H1 (cell line): ENCODE data around the gene CCDC92B. TPM values are rescaled to one million over a fixed set of nuclear protein-coding genes. Genes with fewer than 3 reads are reported as not detected.

ENCODE experiments used
- CTCF ChIA-PET: fragments of 300-600 bp; sonication (Branson Sonifier 250); formaldehyde crosslinking; loops from one replicate; lab custom pipeline; 2021; ENCODE audit not compliant: partially characterized antibody; lab: Charles Lee
- POLR2A ChIA-PET: fragments of 300-600 bp; sonication (Branson Sonifier 250); formaldehyde crosslinking; loops from one replicate; lab custom pipeline; 2021; ENCODE audit warnings: inconsistent platforms; ENCODE audit not compliant: partially characterized antibody; lab: Charles Lee
- DNase-seq, 2 experiments: peaks; one replicate each; pipeline versions ENCODE4 v3.0.0 to v3.0.0-alpha.2; 2010 to 2022; ENCODE audit warnings: low spot score in 2 of 2, low read depth in 1 of 2, mixed read lengths in 1 of 2
- FAIRE-seq: peaks from 2 replicates; lab custom pipeline; 2011; peaks lifted over from hg19 to GRCh38; lab: Jason Lieb, UNC
- H2AFZ ChIP-seq: 2 replicates; pipeline ENCODE4 v1.8.1; 2012; ENCODE audit warnings: low read length, inconsistent platforms
- H2AK5ac ChIP-seq: 2 replicates; pipeline ENCODE4 v1.6.1; 2013; ENCODE audit warnings: low read depth, low read length
- H2BK120ac ChIP-seq: replicated peaks from 2 replicates; pipeline ENCODE3; 2013; ENCODE audit warnings: low read depth, low read length, inconsistent platforms
- H2BK12ac ChIP-seq: 2 replicates; pipeline ENCODE4 v1.6.1; 2013; ENCODE audit warnings: low read depth, low read length
- H2BK15ac ChIP-seq: 2 replicates; pipeline ENCODE4 v1.6.1; 2013; ENCODE audit warnings: low read length
- H2BK20ac ChIP-seq: 2 replicates; pipeline ENCODE4 v1.6.1; 2013; ENCODE audit warnings: low read length
- H2BK5ac ChIP-seq: 2 replicates; pipeline ENCODE4 v1.6.1; 2013; ENCODE audit warnings: low read depth, low read length
- H3K14ac ChIP-seq: 2 replicates; pipeline ENCODE4 v1.6.1; 2013; ENCODE audit warnings: inconsistent platforms; ENCODE audit not compliant: insufficient read length
- H3K18ac ChIP-seq: 2 replicates; pipeline ENCODE4 v1.6.1; 2013; ENCODE audit warnings: low read length; ENCODE audit errors: extremely low read depth
- H3K23ac ChIP-seq: 2 replicates; pipeline ENCODE4 v1.6.1; 2013; ENCODE audit warnings: inconsistent platforms; ENCODE audit not compliant: insufficient read length
- H3K23me2 ChIP-seq: 2 replicates; pipeline ENCODE4 v1.6.1; 2013; ENCODE audit warnings: low read depth, low read length
- H3K27ac ChIP-seq: 2 replicates; pipeline ENCODE4 v1.6.1; 2011; ENCODE audit warnings: low read depth, low read length, inconsistent platforms
- H3K27me3 ChIP-seq, 4 experiments: replicated peaks in 1 of 4; 1 replicate in 1 of 4; 2 replicates in 3 of 4; pipeline versions ENCODE4 v1.6.1 to v1.8.1; 2011 to 2013; ENCODE audit warnings: low read length in 3 of 4, mild to moderate bottlenecking in 3 of 4, inconsistent platforms in 2 of 4, mixed read lengths in 2 of 4, moderate library complexity in 1 of 4; ENCODE audit not compliant: control insufficient read depth in 3 of 4, insufficient read depth in 3 of 4; ENCODE audit errors: extremely low read depth in 1 of 4
- H3K36me3 ChIP-seq, 4 experiments: 2 replicates each; pipeline versions ENCODE4 v1.6.1 to v1.8.1; 2011 to 2013; ENCODE audit warnings: mild to moderate bottlenecking in 4 of 4, low read length in 3 of 4, moderate library complexity in 2 of 4, control low read depth in 1 of 4, inconsistent platforms in 1 of 4; ENCODE audit not compliant: insufficient read depth in 4 of 4, control insufficient read depth in 2 of 4
- H3K4ac ChIP-seq: replicated peaks from 2 replicates; pipeline ENCODE3; 2013; ENCODE audit warnings: low read length, low read depth, mixed read lengths, inconsistent platforms; ENCODE audit not compliant: insufficient read length
- H3K4me1 ChIP-seq, 4 experiments: replicated peaks in 1 of 4; 1 replicate in 1 of 4; 2 replicates in 3 of 4; pipeline versions ENCODE4 v1.6.1 to v1.8.1; 2011 to 2013; ENCODE audit warnings: low read length in 3 of 4, inconsistent platforms in 2 of 4, mixed read lengths in 1 of 4; ENCODE audit not compliant: insufficient read depth in 4 of 4, control insufficient read depth in 3 of 4
- H3K4me2 ChIP-seq, 2 experiments: 2 replicates each; pipeline versions ENCODE4 v1.6.1 to v1.8.1; 2011 to 2013; ENCODE audit warnings: low read depth in 2 of 2, low read length in 2 of 2, control low read depth in 1 of 2, inconsistent platforms in 1 of 2, mild to moderate bottlenecking in 1 of 2; ENCODE audit not compliant: insufficient read depth in 1 of 2
- H3K4me3 ChIP-seq, 4 experiments: fragments of 200-600, 300-600 bp in 1 of 4; sonication (generic), shearing (Covaris generic), sonication (Bioruptor Twin) in 1 of 4; 2 replicates each; pipeline versions ENCODE4 v1.5.1 to v1.8.1; 2011 to 2016; ENCODE audit warnings: low read length in 4 of 4, low read depth in 3 of 4, control low read depth in 2 of 4, inconsistent platforms in 2 of 4, mild to moderate bottlenecking in 2 of 4, mixed read lengths in 1 of 4, moderate library complexity in 1 of 4; ENCODE audit not compliant: insufficient read depth in 2 of 4; ENCODE audit errors: extremely low read depth in 1 of 4
- H3K56ac ChIP-seq: replicated peaks from 2 replicates; pipeline ENCODE3; 2013; ENCODE audit warnings: low read depth, mild to moderate bottlenecking, mixed read lengths, low read length, inconsistent platforms; ENCODE audit not compliant: insufficient read length
- H3K79me1 ChIP-seq: 2 replicates; pipeline ENCODE4 v1.6.1; 2013; ENCODE audit warnings: low read depth, low read length, control low read depth
- H3K79me2 ChIP-seq, 2 experiments: 2 replicates each; pipeline versions ENCODE4 v1.6.1 to v1.8.1; 2012 to 2013; ENCODE audit warnings: low read length in 2 of 2, mild to moderate bottlenecking in 2 of 2, inconsistent platforms in 1 of 2; ENCODE audit not compliant: insufficient read depth in 2 of 2, control insufficient read depth in 1 of 2
- H3K9ac ChIP-seq, 4 experiments: replicated peaks in 1 of 4; 1 replicate in 1 of 4; 2 replicates in 3 of 4; pipeline versions ENCODE4 v1.6.1 to v1.8.1; 2011 to 2013; ENCODE audit warnings: low read depth in 3 of 4, low read length in 3 of 4, control low read depth in 2 of 4, mild to moderate bottlenecking in 2 of 4, moderate library complexity in 2 of 4, inconsistent platforms in 1 of 4; ENCODE audit errors: extremely low read depth in 1 of 4
- H3K9me3 ChIP-seq, 2 experiments: 2 replicates each; pipeline versions ENCODE4 v1.6.1 to v1.8.1; 2012 to 2013; ENCODE audit warnings: mild to moderate bottlenecking in 2 of 2, moderate library complexity in 2 of 2, control low read depth in 1 of 2, inconsistent platforms in 1 of 2, low read depth in 1 of 2, low read length in 1 of 2, mixed read lengths in 1 of 2; ENCODE audit not compliant: insufficient read depth in 2 of 2
- H4K20me1 ChIP-seq, 2 experiments: replicated peaks in 1 of 2; 2 replicates each; pipeline versions ENCODE3 to v1.8.1; 2011 to 2013; ENCODE audit warnings: inconsistent platforms in 2 of 2, low read length in 2 of 2, mild to moderate bottlenecking in 1 of 2; ENCODE audit not compliant: insufficient read depth in 2 of 2, control insufficient read depth in 1 of 2
- H4K5ac ChIP-seq: 2 replicates; pipeline ENCODE4 v1.6.1; 2013; ENCODE audit warnings: low read length, low read depth, mixed read lengths, inconsistent platforms; ENCODE audit not compliant: insufficient read length
- H4K8ac ChIP-seq: 2 replicates; pipeline ENCODE4 v1.8.0; 2013; ENCODE audit warnings: mild to moderate bottlenecking, moderate library complexity, low read length, inconsistent platforms; ENCODE audit not compliant: insufficient read depth; ENCODE audit errors: extremely low read depth
- H4K91ac ChIP-seq: replicated peaks from 2 replicates; pipeline ENCODE3; 2013; ENCODE audit warnings: low read length, mixed read lengths, inconsistent platforms; ENCODE audit not compliant: insufficient read length
- JUN ChIP-seq: IDR thresholded peaks from 2 replicates; pipeline ENCODE4 v1.6.1; 2011; ENCODE audit warnings: low read depth, mild to moderate bottlenecking, improper control_type of control experiment, low read length
- MAX ChIP-seq: IDR thresholded peaks from 2 replicates; pipeline ENCODE4 v1.6.1; 2012; ENCODE audit warnings: inconsistent platforms
- NRF1 ChIP-seq: IDR thresholded peaks from 2 replicates; pipeline ENCODE4 v1.6.1; 2011; ENCODE audit warnings: mild to moderate bottlenecking, low read depth, low read length, improper control_type of control experiment
- RNF2 ChIP-seq: fragments of 200-900, 300-1000 bp; sonication (generic); IDR thresholded peaks from 2 replicates; pipeline ENCODE4 v1.7.1; 2016; ENCODE audit warnings: borderline replicate concordance, low read depth, mild to moderate bottlenecking, antibody characterized with exemption, low read length; ENCODE audit not compliant: poor library complexity, severe bottlenecking; ENCODE audit errors: missing control alignments
- SIN3A ChIP-seq, 2 experiments: IDR thresholded peaks in 1 of 2; conservative IDR thresholded peaks in 1 of 2; 2 replicates each; pipeline ENCODE4 v1.6.1; 2011 to 2012; ENCODE audit warnings: low read length in 2 of 2, improper control_type of control experiment in 1 of 2, low read depth in 1 of 2, mild to moderate bottlenecking in 1 of 2
- SP1 ChIP-seq: IDR thresholded peaks from 2 replicates; pipeline ENCODE4 v1.6.1; 2011; ENCODE audit warnings: low read depth, low read length
- TAF7 ChIP-seq: optimal IDR thresholded peaks from 2 replicates; pipeline ENCODE3; 2011; ENCODE audit warnings: low read depth, mild to moderate bottlenecking, inconsistent platforms, low read length, moderate library complexity, borderline replicate concordance
- WGBS, 2 experiments: shearing (Covaris generic) in 1 of 2; methylation state at CpG; one replicate each; pipeline versions ENCODE4 v1.1.6 to v1.1.7; 2013 to 2015; ENCODE audit warnings: low lambda C conversion rate in 2 of 2, mixed read lengths in 2 of 2, inconsistent platforms in 1 of 2, low coverage in 1 of 2, missing lambda C conversion rate in 1 of 2; ENCODE audit not compliant: insufficient replicate concordance in 2 of 2, insufficient coverage in 1 of 2, insufficient read length in 1 of 2; ENCODE audit errors: extremely low coverage in 1 of 2, missing lambda C conversion rate in 1 of 2; 5-methylcytosine and 5-hydroxymethylcytosine counted together
- polyA plus RNA-seq, 7 experiments: library from polyadenylated mRNA; depleted of rRNA in 3 of 7; stranded (reverse) in 5 of 7; unstranded in 2 of 7; fragments of >200 nt in 5 of 7; fragments of 200-250 nt in 2 of 7; gene quantifications; 1 replicate in 5 of 7; 2 replicates in 1 of 7; 4 replicates in 1 of 7; pipeline versions ENCODE4 v1.2.1 to v1.2.3, GENCODE V29; 2011 to 2013; ENCODE audit warnings: missing spikeins in 2 of 7, mixed read lengths in 2 of 7
- total RNA-seq: library from RNA; stranded (reverse); fragmentation: NEBNext Ultra II Directional; extraction: Animal tissue kit (Norgen Biotek cat#: 25700); gene quantifications from 2 replicates; pipeline ENCODE4 v1.2.1, GENCODE V29; 2021
- TF ChIP-seq, protein P1 (sequence below): IDR thresholded peaks from 2 replicates; pipeline ENCODE4 v1.6.1; 2012; ENCODE audit warnings: low read length, inconsistent platforms

CCDC92B gene
- total and polyA plus RNA-seq, 2 of the 8 experiments (the other 6 are each of a cell fraction or from before 2014, with no cell fraction given): 5.5 to 12.1 TPM

GRCh38 chr17:2689411-2690164 lies 59.9 kb downstream of the CCDC92B start:
- Histone ChIP-seq H3K4me2 (no peak overlapping the region), H2AK5ac (no peak overlapping the region), H2AFZ (no peak overlapping the region), H3K23me2 (no peaks in the 10 kb centered on the region), H3K4me1 (peaks cover 0 to 7% (median 0%) of the 10 kb centered on the region in 4 experiments; a peak in 2 of 7 replicates), H3K23ac (no peak overlapping the region), H3K4me3 (no peak overlapping the region), H3K4ac (no peak overlapping the region), H3K14ac (no peak overlapping the region), H3K56ac (no peak overlapping the region), H4K5ac (no peak overlapping the region), H3K27ac (no peak overlapping the region), H3K79me2 (no peaks in the 10 kb centered on the region), H2BK20ac (no peak overlapping the region), H3K36me3 (peaks cover 0 to 33% (median 2%) of the 10 kb centered on the region in 4 experiments; a peak in 3 of 8 replicates), H4K91ac (no peak overlapping the region), H2BK12ac (no peak overlapping the region), H4K20me1 (peaks cover 0 to 8% of the 10 kb centered on the region in 2 experiments), H3K18ac (no peak overlapping the region), H3K9me3 (no peaks in the 10 kb centered on the region), H3K79me1 (no peaks in the 10 kb centered on the region; the same call in 1 of the 2 replicates), H4K8ac (peak overlapping the region; percentile 21; the same call in 1 of the 2 replicates), H2BK15ac (no peak overlapping the region), H2BK5ac (no peak overlapping the region), H3K9ac (no peak overlapping the region), H2BK120ac (no peak overlapping the region), H3K27me3 (no peaks in the 10 kb centered on the region)
- CTCF ChIA-PET: interaction anchor here (0.6 to 1.7 kb wide), 2 partner anchors 14 to 179 kb away, joined by 3 to 4 read pairs; no protein-coding TSS in a partner anchor
- FAIRE-seq (no peak), DNase-seq (peak in 1 of 2 experiments; percentile 55)
- POLR2A ChIA-PET: interaction anchor here (0.6 to 1.6 kb wide), 2 partner anchors 13 to 991 kb away, joined by 3 read pairs; no protein-coding TSS in a partner anchor
- WGBS, 2 experiments: 94% methylated on average over 11 of the region's 40 CpGs; no CpG with 5 or more reads in 1 of the 2 experiments
- TF ChIP-seq JUN: no peak
- TF ChIP-seq, protein P1, sequence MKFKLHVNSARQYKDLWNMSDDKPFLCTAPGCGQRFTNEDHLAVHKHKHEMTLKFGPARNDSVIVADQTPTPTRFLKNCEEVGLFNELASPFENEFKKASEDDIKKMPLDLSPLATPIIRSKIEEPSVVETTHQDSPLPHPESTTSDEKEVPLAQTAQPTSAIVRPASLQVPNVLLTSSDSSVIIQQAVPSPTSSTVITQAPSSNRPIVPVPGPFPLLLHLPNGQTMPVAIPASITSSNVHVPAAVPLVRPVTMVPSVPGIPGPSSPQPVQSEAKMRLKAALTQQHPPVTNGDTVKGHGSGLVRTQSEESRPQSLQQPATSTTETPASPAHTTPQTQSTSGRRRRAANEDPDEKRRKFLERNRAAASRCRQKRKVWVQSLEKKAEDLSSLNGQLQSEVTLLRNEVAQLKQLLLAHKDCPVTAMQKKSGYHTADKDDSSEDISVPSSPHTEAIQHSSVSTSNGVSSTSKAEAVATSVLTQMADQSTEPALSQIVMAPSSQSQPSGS: no peak
- no peak for TF ChIP-seq RNF2
- TF ChIP-seq NRF1: no peak
- no peak for TF ChIP-seq SP1
- no peak for TF ChIP-seq SIN3A (conservative IDR thresholded peaks at IDR 0.05 in 1 of 2, IDR thresholded peaks at IDR 0.05 in 1 of 2; ENCODE audit: low read depth in 1 of 2, low read length in 2 of 2)
- TF ChIP-seq TAF7: no peak
- TF ChIP-seq MAX: no peak
